ENCODE measurements around the gene TFPI.

Gene TFPI

DNA sequence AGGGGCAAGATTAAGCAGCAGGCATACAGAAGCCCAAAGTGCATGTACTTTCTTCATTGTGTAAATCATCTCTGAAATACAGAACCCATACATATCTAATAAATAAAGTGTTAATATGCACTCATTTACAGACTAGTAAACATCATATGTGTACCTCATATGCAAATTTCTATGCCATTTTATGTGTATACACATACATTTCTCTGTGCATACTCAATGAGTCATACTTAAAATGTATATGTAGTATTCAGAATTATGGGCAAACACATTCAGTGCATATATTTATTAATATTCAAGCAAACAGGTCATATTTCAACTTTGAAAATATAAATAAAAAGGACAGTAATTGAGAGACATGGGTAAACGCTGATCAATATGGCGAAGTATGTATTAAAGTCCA lies 50.5 kb downstream of the TFPI start:
- no peak for DNase-seq (ENCODE audit: low spot score)

DNA sequence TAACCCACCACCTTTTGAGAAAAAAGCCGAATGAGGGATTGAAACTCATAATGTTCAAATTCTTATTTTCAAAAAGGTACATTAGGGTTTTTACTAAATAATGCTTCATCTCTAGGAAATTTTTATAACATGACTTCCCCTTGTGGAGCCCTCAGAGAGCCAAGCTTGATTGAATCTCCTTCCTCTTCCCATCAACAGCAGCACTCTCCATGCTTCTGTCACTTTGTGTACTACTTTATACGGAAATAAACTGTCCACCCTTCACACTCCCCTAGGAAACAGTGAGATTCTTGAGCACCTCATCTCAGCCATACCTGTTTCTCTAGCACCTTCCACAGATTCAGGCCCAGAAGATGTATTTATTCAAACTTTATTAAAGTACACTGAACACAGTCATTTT lies 51.8 kb downstream of the TFPI start:
- DNase-seq (ENCODE audit: low spot score) = no peak

DNA sequence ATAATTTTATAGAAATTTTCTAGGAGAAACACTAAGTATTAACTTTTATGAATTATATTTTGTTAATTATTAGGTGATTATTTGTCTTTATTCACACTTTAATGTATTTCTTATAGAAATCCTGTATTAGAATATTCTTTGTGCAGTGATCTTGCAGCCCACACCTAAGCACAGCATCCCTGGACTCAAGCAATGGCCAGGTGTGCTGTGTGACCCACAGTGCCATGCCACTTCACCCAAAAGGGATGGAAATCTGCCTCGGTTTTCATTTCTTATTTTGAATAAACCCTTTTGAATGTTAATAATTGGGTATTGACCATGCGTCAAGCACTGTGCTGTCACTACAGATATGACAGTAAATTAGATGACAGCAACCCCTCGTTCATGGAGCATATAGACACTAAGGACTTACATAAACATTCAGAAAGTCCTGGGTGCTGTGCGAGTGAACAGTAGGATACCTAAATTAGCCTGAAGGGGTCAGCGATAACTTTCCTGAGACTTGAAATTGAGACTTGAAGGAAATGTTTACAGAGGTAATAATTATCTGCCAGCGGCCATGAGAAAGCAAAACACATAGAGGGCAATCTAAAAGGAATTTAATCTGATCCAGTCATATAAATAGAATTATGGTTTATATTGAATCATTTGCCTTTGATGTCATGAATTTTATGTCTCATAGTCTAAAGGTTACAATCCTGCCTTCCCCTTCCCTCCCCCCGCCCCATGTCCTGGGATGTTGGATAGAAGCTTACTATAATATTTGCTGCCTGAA lies 53.5 kb downstream of the TFPI start:
- DNase-seq (ENCODE audit: low spot score) = peak; percentile 10

DNA sequence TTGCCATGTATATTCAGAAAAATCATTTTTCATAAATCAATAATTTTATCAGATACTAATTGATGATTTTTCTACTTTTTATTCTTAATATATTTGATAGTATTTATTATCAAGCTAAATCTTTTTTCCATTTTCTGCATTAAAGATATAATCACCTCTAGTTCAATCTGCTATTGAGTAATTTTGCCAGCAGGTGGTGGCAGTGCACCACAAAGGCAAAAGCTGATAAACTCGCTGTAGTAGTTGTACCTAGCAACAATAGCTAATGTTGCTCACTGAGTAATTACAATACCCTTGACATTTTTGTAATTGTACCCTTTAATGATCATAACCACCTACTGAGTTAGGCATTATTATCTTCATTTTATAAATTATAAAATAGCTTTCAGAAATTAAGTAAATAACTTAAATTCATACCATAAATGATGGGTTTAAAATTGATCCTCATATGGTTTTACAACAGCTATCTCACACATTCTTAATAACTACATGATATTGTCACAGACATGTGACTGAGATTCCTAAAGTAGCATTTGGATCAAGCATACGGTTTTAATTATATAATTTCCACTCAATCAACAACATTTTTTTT lies 54.2 kb downstream of the TFPI start:
- DNase-seq (ENCODE audit: low spot score) = peak; percentile 50

DNA sequence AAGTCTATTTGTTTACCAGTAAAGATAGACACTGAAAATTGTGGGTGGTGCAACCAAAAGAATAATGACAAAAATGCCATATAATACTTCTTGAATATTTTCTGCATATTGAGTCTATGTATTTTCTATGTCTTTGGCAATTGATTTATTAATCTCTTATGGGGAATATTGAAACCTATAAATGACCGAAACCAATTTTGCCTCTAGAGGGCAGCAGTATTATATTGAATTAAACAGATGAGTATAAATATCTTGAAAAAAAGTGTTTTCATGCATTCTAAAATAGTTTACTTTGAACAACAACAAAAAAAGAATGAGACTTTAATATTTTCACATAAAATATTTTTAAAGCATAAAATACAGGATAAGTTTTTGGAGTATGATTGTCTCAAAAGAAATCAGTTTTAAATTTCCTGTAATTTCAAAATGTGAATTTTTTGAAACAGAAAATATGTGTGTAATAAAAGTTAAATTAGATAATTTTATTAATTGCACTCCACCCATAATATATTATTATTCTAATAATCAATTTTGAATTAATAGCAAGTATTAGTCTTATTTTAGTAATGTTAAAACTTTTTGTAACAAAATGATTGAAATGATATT lies 56.3 kb downstream of the TFPI start:
- no peak for DNase-seq (ENCODE audit: low spot score)

DNA sequence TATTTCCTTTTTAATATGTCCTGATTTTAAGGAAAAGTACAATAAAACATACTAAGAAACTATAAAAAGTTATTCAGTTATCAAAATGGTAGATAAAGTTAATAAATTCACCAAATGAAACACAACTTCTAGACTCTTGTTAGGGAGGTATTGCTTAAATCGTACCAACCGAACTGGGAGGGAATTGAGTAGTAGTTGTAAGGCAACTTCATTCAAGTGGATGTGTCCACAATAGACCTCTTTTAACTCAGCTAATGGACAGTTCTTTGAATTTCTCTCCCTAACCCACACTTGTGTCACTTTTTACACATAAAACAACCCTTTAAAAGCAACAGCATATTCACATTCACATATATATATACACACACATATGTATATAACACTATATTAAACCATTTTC lies 57.1 kb downstream of the TFPI start:
- no peak for DNase-seq (ENCODE audit: low spot score)

DNA sequence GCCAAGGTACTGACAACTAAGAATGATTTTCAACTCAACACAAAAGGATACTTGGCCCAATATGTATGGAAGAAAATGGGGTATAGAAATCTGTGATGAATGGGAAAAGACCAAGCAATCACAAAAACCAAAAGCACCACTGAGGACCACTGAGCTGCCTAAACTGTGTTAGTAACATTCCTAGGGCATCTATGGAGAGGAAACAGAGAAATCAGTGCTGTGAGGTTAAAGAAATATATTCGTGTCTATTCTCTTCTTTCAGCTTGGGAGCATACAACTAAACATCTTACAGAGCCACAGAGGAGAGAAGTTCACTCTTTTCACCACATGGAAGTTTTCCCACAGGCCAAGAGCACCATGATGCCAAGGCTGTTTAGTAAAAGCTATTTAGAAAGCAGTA lies 58.9 kb downstream of the TFPI start:
- DNase-seq (ENCODE audit: low spot score) = no peak

DNA sequence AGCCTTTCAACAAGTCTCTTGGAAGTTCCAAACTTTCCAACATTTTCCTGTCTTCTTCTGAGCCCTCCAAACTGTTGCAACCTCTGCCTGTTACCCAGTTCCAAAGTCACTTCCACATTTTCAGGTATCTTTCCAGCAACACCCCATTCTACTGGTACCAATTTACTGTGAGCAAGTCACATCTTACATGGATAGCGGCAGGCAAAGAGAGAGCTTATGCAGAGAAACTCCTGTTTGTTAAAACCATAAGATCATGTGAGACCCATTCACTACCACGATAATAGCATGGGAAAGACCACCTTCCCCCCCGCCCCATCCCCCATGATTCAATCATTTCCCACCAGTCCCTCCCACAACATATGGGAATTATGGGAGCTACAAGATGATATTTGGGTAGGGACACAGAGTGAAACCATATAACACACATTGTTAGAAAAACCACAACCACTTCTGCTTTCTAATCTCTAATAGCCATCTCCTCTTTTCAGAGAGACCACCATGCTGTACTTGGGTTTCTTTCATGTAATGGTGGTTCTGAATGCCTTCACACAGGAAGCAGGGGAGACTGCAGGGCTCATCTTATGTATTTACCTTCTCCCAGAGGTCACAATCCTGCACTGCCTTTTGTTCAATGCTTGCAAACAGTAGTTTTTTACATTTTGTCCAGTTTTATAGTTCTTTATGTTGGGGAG lies 60.2 kb downstream of the TFPI start:
- DNase-seq (ENCODE audit: low spot score) = no peak

DNA sequence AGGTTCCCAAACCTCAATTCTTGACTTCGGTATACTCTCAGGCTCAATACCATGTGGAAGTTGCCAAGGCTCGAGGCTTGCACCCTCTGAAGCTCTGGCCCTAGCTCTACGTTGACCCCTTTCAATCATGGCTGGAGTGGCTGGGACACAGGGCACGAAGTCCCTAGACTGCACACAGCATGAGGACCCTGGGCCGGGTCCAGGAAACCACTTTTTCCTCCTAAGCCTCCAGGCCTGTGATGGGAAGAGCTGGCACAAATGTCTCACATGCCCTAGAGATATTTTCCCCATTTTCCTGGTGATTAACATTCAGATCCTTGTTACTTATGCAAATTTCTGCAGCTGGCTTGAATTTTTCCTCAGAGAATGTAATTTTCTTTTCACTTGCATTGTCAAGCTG lies 61.1 kb downstream of the TFPI start:
- DNase-seq (ENCODE audit: low spot score) = no peak

DNA sequence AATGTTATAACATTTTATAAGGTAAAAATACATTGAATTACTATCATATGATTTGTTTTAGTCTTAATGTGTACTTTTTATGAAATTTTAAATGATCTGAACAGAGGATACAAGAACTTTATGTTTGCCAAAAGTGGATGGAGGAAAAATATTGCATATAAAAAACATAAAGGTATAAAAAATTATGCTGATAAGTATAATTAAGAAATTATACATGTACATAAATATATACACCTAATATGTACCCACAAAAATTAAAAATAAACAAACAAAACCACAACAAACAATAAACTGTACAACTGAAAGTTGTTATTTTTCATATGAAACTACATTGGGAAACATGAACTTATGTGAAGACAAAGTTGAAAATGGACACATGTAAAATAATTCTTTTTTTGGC lies 68.0 kb downstream of the TFPI start:
- no peak for DNase-seq (ENCODE audit: low spot score)

DNA sequence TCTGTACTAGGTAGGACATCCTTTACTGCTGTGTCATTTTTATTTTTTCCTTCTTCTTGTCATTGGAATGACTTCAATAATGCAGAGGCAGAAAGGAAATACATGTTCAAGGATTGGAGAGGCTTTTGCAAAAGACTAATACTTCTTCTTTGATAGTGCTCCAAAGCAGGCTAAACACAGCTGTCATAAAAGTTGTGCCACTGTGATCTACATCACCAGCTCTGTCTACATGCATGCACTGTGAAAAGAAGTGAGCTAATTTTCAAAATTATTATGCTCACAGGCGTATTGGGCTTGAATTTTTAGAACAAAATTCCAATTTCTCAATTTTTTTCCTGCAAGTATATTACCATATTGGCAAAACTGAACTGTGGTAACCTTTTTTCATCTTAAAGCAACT lies 68.7 kb downstream of the TFPI start:
- DNase-seq (ENCODE audit: low spot score) = no peak

DNA sequence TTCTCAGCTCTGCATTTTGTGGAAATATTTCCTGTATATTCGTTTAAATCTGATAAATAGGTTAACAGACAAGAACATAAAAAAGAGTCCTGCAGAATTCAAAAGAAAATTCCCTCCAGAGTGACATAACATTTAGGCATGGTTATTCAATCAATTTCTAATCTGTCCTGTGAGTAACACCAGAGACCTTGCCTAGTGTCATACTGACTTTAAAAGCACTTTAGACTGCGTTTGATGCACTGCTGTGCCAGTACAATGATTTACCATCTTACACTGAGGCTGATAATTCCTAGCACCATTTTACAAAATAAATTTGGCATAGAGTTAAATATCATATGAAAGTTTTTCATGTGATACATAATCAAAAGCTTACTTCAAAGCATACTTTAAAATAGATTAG lies 70.7 kb downstream of the TFPI start:
- no peak for DNase-seq (ENCODE audit: low spot score)

DNA sequence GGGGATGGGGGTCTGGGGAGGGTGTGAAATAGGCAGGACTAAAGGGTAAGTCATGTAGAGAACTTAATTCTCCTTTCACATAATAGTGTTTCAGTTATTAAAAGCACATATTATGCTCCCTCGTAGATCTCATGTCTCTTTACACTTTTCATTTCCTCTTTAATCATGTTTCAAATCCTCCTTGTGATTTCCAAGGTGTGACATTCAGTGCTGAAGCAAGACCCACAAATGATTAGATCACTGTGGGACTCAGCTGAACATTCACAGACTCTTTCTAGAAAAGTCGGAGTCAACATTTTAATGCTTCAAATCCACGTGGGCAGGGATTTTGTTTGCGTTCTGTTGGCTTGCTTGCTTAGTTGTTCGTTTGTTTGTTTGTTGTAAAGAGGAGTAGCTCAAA lies 71.4 kb downstream of the TFPI start:
- no peak for DNase-seq (ENCODE audit: low spot score)

DNA sequence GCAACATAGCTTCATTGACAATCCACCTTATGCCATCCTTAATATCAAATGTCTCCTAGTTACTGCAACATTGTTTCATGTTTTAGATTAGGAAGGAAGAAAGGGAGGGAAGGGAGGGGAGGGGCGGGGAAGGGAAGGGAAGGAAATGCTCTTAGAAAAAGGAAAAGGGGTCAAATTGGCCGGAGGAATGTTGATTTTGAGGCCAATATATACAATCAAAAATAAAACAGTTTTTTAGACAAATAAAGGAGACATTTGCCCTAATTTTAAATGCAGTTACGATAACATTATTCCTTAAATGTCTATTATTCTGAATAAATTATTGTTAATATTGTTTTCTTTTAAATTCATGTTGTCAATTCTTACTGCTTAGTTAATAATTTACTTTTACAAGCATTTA lies 72.7 kb downstream of the TFPI start:
- no peak for DNase-seq (ENCODE audit: low spot score)

DNA sequence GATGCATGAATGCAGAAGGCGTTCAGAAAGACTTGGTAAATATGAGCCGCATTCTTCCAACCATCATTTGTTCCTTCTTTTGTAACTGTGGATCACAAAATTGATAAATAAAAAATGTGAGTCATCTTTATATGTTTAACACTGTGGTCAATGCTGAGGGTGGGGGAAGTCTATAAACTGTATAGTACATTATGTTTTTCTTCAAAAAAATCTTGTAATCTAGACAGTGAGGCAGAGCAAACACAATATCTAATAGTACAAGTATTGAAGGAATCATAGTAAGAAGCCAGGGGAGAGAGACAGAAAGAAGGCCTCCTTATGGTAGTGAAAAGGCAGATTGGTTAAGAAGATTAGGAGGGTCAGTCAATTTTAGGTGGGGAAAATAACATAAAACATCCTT lies 75.5 kb downstream of the TFPI start:
- no peak for DNase-seq (ENCODE audit: low spot score)

DNA sequence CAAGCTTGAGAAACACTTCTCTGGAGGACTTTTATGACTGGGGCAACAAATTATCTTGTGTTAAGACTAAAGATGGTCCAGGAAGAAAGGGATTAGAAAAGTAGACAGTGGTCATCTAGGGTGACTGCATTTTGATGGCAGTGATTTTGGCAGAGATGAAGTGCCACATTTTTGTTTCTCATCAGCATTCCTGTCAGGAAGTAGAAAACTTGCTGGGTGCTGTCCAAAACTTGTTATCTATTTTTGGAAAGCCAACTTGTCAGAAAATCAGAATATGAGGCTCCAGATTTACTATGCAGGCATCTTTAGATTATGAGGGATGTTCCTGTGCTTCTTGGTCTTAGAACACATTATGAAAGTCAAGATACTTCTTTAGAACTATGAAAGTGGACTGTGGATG lies 77.2 kb downstream of the TFPI start:
- DNase-seq (ENCODE audit: low spot score) = no peak

DNA sequence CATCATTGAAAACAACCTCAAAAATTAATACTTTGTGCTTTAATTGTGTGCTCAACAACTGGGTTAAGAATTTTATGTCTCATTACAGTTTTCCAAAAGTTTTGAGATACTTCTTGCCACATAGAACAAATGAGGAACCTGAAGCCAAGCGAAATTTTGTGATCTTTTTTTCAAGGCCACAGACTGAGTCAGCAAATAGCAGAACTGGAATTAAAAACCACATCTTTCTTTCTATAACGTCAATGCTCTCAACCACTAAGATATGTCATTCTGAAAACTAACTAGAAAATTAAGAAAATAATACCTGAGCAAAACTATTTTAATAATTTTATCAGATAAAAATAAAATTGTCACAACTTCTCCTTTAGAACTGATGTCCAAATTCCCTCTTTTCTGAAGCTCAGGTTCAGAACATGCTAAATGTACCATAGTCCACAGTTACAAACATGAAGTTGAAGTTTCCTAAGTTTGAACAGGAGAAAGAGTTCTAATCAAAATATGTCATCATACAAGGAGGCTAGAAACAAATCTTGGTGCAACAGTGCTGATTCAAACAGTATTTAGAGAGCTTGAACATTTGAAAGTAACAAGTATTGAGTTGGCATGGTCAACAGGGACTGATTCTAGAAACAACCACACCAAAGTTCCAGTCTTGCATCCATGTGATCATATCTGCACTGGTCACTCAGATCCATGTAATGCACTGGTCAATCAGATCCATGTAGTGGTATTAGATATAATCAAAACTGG lies 78.6 kb downstream of the TFPI start:
- no peak for DNase-seq (ENCODE audit: low spot score)

DNA sequence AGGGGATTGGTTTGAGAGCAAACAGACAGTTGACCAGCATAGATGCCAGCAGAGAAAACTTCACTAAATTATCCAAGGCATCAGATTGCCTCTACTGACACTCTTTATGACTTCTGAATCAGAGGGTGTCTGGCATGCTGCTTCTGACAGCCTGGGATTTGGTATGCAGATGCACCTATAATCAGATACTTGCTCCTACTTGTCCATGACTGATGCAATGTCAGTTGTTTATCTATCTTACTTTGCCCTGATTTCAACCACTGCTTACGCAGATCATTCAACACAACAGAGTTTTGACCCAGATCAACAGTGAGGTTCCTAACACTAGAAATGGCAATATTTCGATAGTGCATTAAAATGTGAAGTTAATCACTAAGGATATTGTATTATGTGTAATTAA lies 83.5 kb downstream of the TFPI start:
- DNase-seq (ENCODE audit: low spot score) = no peak

DNA sequence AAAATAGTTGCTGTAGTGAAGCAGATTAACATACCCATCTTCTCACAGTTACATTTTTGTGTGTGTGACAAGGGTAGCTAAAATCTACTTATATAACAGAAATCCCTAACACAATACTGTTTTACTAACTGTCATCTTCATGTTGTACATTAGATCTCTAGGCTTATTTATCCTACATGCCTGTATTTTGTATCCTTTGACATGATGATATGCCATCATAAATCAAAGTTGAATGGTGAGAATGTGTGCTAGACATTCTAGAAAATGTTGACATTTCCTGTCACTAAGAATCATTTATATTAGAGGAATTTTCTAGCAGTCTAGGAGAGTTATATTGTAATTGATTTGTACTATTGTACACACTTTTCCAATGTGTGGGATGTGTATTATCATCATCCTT lies 84.7 kb downstream of the TFPI start:
- DNase-seq (ENCODE audit: low spot score) = no peak

DNA sequence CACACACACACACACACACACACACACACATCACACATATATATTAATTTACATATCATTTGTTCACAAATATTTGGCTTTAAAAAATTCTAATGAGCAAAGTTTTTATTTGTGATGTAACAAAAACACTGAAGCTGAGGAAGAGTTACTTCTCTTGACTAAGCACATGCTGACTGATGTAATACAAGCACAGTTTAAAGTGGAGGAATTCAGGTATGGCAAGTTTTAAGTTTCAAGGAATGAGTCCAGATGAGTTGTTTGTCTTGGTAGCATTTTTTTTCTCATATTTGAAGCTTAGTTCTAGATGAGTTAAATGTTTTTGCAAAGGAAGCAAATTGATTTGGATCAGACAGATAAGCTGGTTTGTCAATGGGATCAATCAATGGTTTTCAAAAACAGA lies 86.0 kb downstream of the TFPI start:
- DNase-seq (ENCODE audit: low spot score) = no peak

DNA sequence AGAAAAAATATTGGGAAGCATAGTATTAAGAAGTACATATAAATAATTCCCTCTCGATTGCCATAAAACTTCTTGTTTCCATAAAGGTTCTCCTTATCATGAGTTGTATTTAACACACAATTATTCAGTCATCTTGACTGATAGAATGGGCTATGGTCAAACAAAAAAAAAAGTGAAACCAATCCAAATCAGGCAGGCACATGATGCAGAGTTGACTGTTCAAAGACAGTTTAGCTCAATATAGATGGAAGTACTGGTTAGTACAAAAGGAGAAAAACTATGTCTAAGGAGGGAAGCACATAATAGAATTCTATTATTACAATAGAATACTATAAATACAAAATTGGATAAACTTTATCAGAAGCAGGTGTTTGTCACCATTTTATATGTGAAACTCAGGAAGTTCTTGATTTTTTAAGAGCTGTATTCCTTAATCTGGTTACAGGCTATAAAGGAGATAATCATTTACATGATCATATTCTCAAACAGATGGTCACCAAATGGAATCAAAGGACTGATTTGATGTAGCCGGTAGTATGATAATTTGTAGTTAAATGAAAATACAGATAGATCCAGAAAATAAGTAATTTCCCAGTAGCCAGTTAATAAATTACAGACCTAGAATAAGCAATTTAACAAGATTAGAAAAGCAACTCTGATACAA lies 88.0 kb downstream of the TFPI start:
- DNase-seq (ENCODE audit: low spot score) = no peak

DNA sequence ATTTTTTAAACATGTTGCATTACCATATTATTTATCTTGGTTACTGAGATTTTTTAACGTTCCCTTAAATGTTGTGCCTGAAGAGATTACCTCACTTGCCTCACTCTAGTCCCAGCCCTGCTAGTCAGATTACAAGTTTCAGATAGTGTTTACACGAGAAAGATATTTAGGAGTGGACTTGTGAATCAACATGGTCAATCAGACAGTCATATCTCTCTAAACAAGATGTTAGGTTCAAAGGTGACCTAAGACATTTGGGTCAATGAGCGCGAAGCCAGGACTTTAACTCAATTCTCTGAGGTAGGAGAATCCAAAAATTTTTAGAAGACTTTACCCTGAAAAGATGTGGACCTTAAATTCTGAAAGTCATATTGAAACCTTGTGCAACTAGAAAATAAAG lies 91.4 kb downstream of the TFPI start:
- DNase-seq (ENCODE audit: low spot score) = no peak
